ENCODE measurements around the gene MISP.

GRCh38 chr19:769616-770015 lies 18.7 kb downstream of the MISP start:
- TF ChIP-seq GATA3 (IDR thresholded peaks at IDR 0.05; ENCODE audit: low read depth, low read length), result no peak
- TF ChIP-seq GATA2 (IDR thresholded peaks at IDR 0.05; ENCODE audit: low read depth, low read length), result no peak

All from SH-SY5Y (cell line).